ENCODE data around the gene TTN.

GRCh38 chr2:178506101-178506500 lies 301.1 kb downstream of the TTN start:
- TF ChIP-seq POLR2A (IDR thresholded peaks at IDR 0.05; ENCODE audit: low read depth, low read length) (no peak), RCOR1 (IDR thresholded peaks at IDR 0.05; ENCODE audit: insufficient replicate concordance, low read length) (no peak), CTCF (conservative IDR thresholded peaks at IDR 0.05; ENCODE audit: low read depth, low read length) (no peak), NFE2L2 (IDR thresholded peaks at IDR 0.05; ENCODE audit: low read depth, low read length) (no peak), CEBPB (IDR thresholded peaks at IDR 0.05; ENCODE audit: low read depth, low read length) (no peak), SMC3 (IDR thresholded peaks at IDR 0.05; ENCODE audit: low read depth, low read length) (no peak), RFX5 (IDR thresholded peaks at IDR 0.05; ENCODE audit: low read depth, low read length) (no peak), USF2 (IDR thresholded peaks at IDR 0.05; ENCODE audit: low read depth, low read length) (no peak), BHLHE40 (IDR thresholded peaks at IDR 0.05; ENCODE audit: low read depth, low read length) (no peak), CHD1 (IDR thresholded peaks at IDR 0.05; ENCODE audit: low read depth, low read length) (no peak), ELK1 (IDR thresholded peaks at IDR 0.05; ENCODE audit: borderline replicate concordance, low read depth, low read length) (no peak)

All from IMR-90 (cell line).